ENCODE results near the gene QKI. TPM values are rescaled to one million over a fixed set of nuclear protein-coding genes. Genes with fewer than 3 reads are reported as not detected.
A peak's percentile ranks its signal among the peaks of the same experiment; 100 is the strongest.

The QKI gene
- total and polyA plus RNA-seq, 2 experiments from 2014 or later = 148 to 503 TPM

DNA sequence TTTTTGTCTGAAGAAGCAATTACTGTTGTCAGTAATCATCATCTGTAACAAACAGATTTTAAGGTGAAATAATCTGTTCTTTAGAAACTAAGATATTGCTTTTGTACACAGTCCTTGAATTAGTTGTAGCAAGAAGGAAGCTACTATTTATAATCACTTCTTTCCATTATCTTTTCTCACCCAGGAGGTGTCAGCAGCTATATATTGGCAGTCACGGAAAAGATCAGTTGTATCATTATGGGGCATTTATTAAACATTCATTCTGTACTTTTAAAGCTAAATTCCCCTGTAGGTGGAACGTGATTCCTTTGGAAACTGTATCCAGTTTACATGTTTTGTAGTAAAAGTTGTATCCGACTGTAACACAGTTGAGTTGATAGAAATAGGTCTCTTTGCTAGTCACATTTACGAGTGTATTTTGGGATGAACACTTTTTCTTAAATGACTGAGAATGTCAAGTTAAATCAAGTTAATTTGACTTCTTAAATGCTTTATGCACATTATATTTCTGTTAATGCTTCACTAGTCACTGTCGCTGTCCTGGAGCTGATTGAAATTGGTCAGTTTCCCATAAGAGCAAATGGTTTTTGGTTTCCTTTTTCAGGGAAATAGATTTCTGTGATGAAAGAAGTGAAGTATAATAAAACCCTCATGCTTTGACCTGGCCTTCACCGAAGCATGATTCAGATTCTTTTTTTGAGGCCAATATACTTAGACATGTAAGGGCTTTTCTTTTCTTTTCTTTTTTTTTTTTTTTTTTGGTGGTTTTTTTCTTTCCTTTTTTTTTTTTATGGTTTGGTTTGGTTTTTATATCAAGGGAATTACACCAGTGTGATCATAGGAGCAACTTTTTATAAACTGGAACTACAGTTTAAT lies 5.1 kb downstream of the QKI start:
- Histone ChIP-seq H3K4me1 (ENCODE audit: low read depth) (peaks cover 32% of the 10 kb centered on the region), H3K27me3 (no peaks in the 10 kb centered on the region), H3K36me3 (peaks cover 4% of the 10 kb centered on the region), H3K4me3 (peak overlapping the region; percentile 97), H3K27ac (peak overlapping the region; percentile 99), H3K9me3 (ENCODE audit: low read depth) (no peaks in the 10 kb centered on the region)
- TF ChIP-seq, protein P1, sequence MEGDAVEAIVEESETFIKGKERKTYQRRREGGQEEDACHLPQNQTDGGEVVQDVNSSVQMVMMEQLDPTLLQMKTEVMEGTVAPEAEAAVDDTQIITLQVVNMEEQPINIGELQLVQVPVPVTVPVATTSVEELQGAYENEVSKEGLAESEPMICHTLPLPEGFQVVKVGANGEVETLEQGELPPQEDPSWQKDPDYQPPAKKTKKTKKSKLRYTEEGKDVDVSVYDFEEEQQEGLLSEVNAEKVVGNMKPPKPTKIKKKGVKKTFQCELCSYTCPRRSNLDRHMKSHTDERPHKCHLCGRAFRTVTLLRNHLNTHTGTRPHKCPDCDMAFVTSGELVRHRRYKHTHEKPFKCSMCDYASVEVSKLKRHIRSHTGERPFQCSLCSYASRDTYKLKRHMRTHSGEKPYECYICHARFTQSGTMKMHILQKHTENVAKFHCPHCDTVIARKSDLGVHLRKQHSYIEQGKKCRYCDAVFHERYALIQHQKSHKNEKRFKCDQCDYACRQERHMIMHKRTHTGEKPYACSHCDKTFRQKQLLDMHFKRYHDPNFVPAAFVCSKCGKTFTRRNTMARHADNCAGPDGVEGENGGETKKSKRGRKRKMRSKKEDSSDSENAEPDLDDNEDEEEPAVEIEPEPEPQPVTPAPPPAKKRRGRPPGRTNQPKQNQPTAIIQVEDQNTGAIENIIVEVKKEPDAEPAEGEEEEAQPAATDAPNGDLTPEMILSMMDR (IDR thresholded peaks at IDR 0.05; ENCODE audit: low read depth, low read length) = no peak
- DNase-seq (ENCODE audit: low read depth in 1 of 2, low spot score in 1 of 2) = peak in 1 of 2 donors; percentile 39

GRCh38 chr6:163420289-163420614 lies 5.7 kb downstream of the QKI start:
- Histone ChIP-seq H3K36me3 (peaks cover 2% of the 10 kb centered on the region), H3K4me1 (ENCODE audit: low read depth) (peaks cover 36% of the 10 kb centered on the region), H3K27me3 (no peaks in the 10 kb centered on the region), H3K27ac (peak overlapping the region; percentile 99), H3K4me3 (peak overlapping the region; percentile 97), H3K9me3 (ENCODE audit: low read depth) (no peaks in the 10 kb centered on the region)
- DNase-seq (ENCODE audit: low read depth in 1 of 2, low spot score in 1 of 2) = peak in 1 of 2 donors; percentile 42
- TF ChIP-seq, protein P1 (IDR thresholded peaks at IDR 0.05; ENCODE audit: low read depth, low read length) = no peak

DNA sequence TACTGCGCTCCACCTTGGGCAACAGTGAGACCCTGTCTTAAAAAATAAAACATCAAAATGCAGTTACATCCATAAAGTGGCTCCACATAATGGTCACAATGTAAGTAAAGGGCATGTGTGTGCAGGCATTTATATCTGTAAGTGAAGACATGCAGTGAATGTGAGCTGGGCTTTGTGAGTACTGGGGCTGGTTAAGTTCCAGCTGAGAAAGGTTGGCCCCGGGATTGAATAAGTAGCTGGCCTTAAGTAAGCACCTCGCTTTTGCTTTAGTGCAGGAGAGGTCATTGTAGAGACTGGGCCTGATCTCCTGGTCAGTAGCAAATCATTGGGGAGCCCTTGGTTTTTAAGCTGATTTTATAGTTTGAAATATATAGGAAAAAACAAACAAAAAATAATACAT lies 8.0 kb downstream of the QKI start:
- Histone ChIP-seq H3K9me3 (ENCODE audit: low read depth) (no peaks in the 10 kb centered on the region), H3K27me3 (no peaks in the 10 kb centered on the region), H3K36me3 (no peaks in the 10 kb centered on the region), H3K27ac (peak overlapping the region; percentile 2), H3K4me3 (no peak overlapping the region), H3K4me1 (ENCODE audit: low read depth) (peaks cover 59% of the 10 kb centered on the region)
- TF ChIP-seq, protein P1 (IDR thresholded peaks at IDR 0.05; ENCODE audit: low read depth, low read length) = no peak
- DNase-seq (ENCODE audit: low read depth in 1 of 2, low spot score in 1 of 2) = no peak

GRCh38 chr6:163423696-163424095 lies 9.2 kb downstream of the QKI start:
- Histone ChIP-seq H3K27me3 (no peaks in the 10 kb centered on the region), H3K9me3 (ENCODE audit: low read depth) (no peaks in the 10 kb centered on the region), H3K27ac (peak overlapping the region; percentile 2), H3K4me1 (ENCODE audit: low read depth) (peaks cover 70% of the 10 kb centered on the region), H3K36me3 (no peaks in the 10 kb centered on the region), H3K4me3 (no peak overlapping the region)
- TF ChIP-seq, protein P1 (IDR thresholded peaks at IDR 0.05; ENCODE audit: low read depth, low read length) = no peak
- no peak for DNase-seq (ENCODE audit: low read depth in 1 of 2, low spot score in 1 of 2)

DNA sequence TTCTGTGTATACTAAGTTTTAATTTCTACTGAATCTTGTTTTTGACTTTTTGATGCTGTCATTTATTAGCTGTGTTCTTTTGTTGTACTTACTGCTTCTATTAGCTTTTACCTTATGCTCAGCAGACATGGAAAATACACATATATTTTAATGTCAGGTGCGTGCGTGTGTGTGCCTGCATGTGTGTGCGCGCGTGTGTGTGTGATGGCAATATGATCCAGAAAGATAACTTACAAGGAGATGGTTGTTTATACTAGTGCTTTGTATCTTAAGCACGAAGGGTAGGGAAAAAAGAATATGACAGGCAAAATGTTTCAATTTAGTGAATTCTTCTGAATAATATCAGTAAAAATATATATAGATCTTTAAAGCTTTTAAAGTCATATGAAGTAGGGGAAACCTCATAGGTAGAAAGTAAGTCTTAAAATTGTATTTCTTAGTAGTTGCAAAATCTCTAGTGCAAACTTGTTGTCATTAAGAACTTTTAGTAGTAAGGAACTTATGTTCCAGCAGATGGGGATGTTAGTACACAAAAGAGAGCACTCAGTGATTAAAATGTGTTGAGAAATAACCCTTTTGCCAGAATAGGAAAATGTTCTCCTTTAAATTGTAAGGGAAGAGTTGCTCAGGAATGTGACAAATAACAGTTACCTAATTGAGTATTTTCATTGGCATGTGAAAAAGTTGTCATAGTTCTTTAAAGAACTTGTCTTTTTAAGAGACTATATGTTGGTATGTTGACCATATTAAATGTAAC lies 13.2 kb downstream of the QKI start:
- H3K9me3 ChIP-seq (ENCODE audit: low read depth) = no peaks in the 10 kb centered on the region
- peak overlapping the region; percentile 47 for H3K27ac ChIP-seq
- H3K36me3 ChIP-seq = no peaks in the 10 kb centered on the region
- H3K4me3 ChIP-seq = no peak overlapping the region
- H3K4me1 ChIP-seq (ENCODE audit: low read depth) = peaks cover 82% of the 10 kb centered on the region
- no peaks in the 10 kb centered on the region for H3K27me3 ChIP-seq
- peak in 1 of 2 donors; percentile 91 for DNase-seq (ENCODE audit: low read depth in 1 of 2, low spot score in 1 of 2)
- TF ChIP-seq, protein P1 (IDR thresholded peaks at IDR 0.05; ENCODE audit: low read depth, low read length) = peak; percentile 43

Data from cardiac muscle cell (in vitro differentiated cells and primary cell).